Testis (tissue), 2 donors: ENCODE results near the gene SSBP2.

Source experiments
- POLR2A ChIP-seq: fragments of 450-650 bp; IDR thresholded peaks from one replicate; pipeline ENCODE4 v1.6.1; 2017; ENCODE audit warnings: antibody characterized with exemption, mild to moderate bottlenecking, moderate library complexity
- TF ChIP-seq, protein P1 (sequence below), 3 experiments: fragments of 450-650 bp in 2 of 3; fragments of 200-600 bp in 1 of 3; sonication (generic) in 1 of 3; IDR thresholded peaks; one replicate each; pipeline ENCODE4 v1.5.1; 2016 to 2019; ENCODE audit warnings: antibody characterized with exemption in 3 of 3, mild to moderate bottlenecking in 2 of 3, moderate library complexity in 1 of 3

DNA sequence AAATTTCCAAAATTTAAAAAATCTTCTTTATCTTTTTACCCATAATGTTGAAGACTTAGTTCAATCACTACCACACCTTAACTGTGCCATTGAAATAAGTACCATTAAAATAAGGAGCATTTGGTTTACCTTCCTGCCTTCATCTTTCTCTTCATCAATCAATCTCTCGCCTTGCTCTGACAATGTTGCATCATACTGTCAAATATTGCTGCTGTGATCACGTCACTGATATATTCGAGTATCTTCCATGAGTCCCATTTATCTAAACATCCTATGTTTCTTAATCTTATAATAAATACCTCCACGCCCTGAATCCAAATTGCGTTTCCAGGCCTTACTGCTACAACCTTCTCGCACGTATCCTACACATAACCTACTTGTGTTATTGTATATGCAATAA, 201.8 kb downstream of the SSBP2 start:
- TF ChIP-seq POLR2A, result no peak
- TF ChIP-seq, protein P1, sequence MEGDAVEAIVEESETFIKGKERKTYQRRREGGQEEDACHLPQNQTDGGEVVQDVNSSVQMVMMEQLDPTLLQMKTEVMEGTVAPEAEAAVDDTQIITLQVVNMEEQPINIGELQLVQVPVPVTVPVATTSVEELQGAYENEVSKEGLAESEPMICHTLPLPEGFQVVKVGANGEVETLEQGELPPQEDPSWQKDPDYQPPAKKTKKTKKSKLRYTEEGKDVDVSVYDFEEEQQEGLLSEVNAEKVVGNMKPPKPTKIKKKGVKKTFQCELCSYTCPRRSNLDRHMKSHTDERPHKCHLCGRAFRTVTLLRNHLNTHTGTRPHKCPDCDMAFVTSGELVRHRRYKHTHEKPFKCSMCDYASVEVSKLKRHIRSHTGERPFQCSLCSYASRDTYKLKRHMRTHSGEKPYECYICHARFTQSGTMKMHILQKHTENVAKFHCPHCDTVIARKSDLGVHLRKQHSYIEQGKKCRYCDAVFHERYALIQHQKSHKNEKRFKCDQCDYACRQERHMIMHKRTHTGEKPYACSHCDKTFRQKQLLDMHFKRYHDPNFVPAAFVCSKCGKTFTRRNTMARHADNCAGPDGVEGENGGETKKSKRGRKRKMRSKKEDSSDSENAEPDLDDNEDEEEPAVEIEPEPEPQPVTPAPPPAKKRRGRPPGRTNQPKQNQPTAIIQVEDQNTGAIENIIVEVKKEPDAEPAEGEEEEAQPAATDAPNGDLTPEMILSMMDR (IDR thresholded peaks at IDR 0.05), result no peak
